Measurements from ENCODE around the gene PSTPIP2.
A peak's percentile ranks its signal among the peaks of the same experiment; 100 is the strongest.
"Not testable (repeated sequence)": the region's sequence is repeated elsewhere in the genome, so short reads cannot be mapped to it uniquely, and the experiment has no call there.

Gene PSTPIP2

DNA sequence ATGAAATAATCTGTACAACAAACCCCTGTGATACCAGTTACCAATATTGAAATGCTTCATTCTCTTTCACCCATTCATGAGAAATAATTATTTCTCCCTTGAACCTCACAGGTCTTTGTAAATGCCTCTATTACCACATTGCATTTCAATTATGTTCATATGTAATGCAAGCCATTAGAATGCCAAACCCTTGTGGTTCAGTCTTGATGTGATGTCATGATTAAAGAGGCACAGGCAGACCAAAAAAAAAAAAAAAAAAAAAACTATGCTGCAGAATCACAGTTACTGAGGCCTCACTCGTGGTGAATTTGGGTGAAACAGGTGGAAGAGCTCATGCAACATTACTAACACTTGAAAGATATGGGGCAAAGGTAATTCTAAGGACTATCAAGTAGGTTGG lies 95.5 kb downstream of the PSTPIP2 start:
- H3K27me3 ChIP-seq (replicated peaks; ENCODE audit: control insufficient read depth, insufficient read depth, low read length, poor library complexity, severe bottlenecking) = no peaks in the 10 kb centered on the region
- no peak for DNase-seq
- no peaks in the 10 kb centered on the region for H3K4me1 ChIP-seq (ENCODE audit: control insufficient read depth, insufficient read depth, low read length, poor library complexity, severe bottlenecking)
- no peak overlapping the region for H3K27ac ChIP-seq (ENCODE audit: insufficient read depth, low read length, poor library complexity, severe bottlenecking)
- H3K36me3 ChIP-seq (ENCODE audit: control insufficient read depth, insufficient read depth, low read length) = no peaks in the 10 kb centered on the region
- no peaks in the 10 kb centered on the region for H3K9me3 ChIP-seq (ENCODE audit: control insufficient read depth, low read length)
- no peak overlapping the region for H3K4me3 ChIP-seq (ENCODE audit: insufficient read depth, low read depth, low read length, poor library complexity, severe bottlenecking)

DNA sequence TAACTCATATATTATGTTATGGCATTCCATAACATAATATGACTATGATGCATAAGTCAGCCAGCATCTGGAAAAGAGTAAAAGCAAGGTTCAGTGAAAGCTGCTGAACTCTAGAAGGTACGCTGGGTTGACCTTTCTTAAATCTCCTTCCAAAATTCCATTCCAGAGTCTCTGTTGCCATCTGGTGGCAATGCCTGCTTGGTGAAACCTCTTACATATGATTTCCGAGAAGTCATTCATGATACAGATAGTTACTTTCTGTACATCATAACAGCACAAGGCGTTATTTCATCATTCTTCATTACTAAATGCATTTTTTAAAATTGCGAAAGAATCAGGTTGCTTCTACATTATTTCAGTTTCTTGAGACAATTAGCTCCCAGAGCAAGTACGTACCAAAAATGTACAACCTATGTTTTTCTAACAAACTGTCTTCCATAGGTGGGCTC lies 97.9 kb downstream of the PSTPIP2 start:
- H3K4me3 ChIP-seq (ENCODE audit: insufficient read depth, low read depth, low read length, poor library complexity, severe bottlenecking) = no peak overlapping the region
- H3K9me3 ChIP-seq (ENCODE audit: control insufficient read depth, low read length) = no peaks in the 10 kb centered on the region
- H3K27ac ChIP-seq (ENCODE audit: insufficient read depth, low read length, poor library complexity, severe bottlenecking) = no peak overlapping the region
- no peaks in the 10 kb centered on the region for H3K36me3 ChIP-seq (ENCODE audit: control insufficient read depth, insufficient read depth, low read length)
- DNase-seq = peak; percentile 33 to 52 (median 43)
- H3K27me3 ChIP-seq (replicated peaks; ENCODE audit: control insufficient read depth, insufficient read depth, low read length, poor library complexity, severe bottlenecking) = no peaks in the 10 kb centered on the region
- H3K4me1 ChIP-seq (ENCODE audit: control insufficient read depth, insufficient read depth, low read length, poor library complexity, severe bottlenecking) = no peaks in the 10 kb centered on the region

GRCh38 chr18:45967007-45967706 lies 104.9 kb downstream of the PSTPIP2 start, which contains the start of gene EPG5:
Gene EPG5 (minus strand): TSS chr18:45967329. CDS start chr18:45967239, 90 bp downstream.
- peak within 1 kb of the TSS; percentile 84 for H3K4me3 ChIP-seq (ENCODE audit: insufficient read depth, low read depth, low read length, poor library complexity, severe bottlenecking)
- DNase-seq = peak; percentile 83 to 91 (median 89)
- H3K27ac ChIP-seq (ENCODE audit: insufficient read depth, low read length, poor library complexity, severe bottlenecking) = peak within 1 kb of the TSS; percentile 83
- no peaks in the 10 kb centered on the region for H3K27me3 ChIP-seq (replicated peaks; ENCODE audit: control insufficient read depth, insufficient read depth, low read length, poor library complexity, severe bottlenecking)
- no peaks in the 10 kb centered on the region for H3K9me3 ChIP-seq (ENCODE audit: control insufficient read depth, low read length)
- no peaks in the 10 kb centered on the region for H3K36me3 ChIP-seq (ENCODE audit: control insufficient read depth, insufficient read depth, low read length)
- H3K4me1 ChIP-seq (ENCODE audit: control insufficient read depth, insufficient read depth, low read length, poor library complexity, severe bottlenecking) = peaks cover 19% of the 10 kb centered on the region

DNA sequence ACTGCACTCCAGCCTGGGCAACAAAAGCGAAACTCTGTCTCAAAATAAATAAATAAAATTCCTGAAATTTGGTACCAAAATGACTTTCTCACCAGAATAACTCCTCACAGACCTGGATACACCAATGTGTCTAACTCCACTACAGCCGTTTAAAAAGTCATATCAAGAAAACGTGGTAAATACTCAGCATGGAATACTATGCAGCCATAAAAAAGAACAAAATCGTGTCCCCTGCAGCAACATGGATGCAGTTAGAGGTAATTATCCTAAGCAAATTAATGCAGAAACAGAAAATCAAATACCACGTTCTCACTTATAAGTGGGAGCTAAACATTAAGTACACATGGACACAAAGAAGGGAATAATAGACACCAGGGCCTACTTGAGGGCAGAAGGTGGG lies 107.1 kb downstream of the PSTPIP2 start:
- H3K4me3 ChIP-seq (ENCODE audit: insufficient read depth, low read depth, low read length, poor library complexity, severe bottlenecking); H3K9me3 ChIP-seq (ENCODE audit: control insufficient read depth, low read length); H3K27me3 ChIP-seq (replicated peaks; ENCODE audit: control insufficient read depth, insufficient read depth, low read length, poor library complexity, severe bottlenecking); H3K36me3 ChIP-seq (ENCODE audit: control insufficient read depth, insufficient read depth, low read length); DNase-seq; H3K27ac ChIP-seq (ENCODE audit: insufficient read depth, low read length, poor library complexity, severe bottlenecking): not testable (repeated sequence)
- H3K4me1 ChIP-seq (ENCODE audit: control insufficient read depth, insufficient read depth, low read length, poor library complexity, severe bottlenecking) = peaks cover 38% of the 10 kb centered on the region

GRCh38 chr18:45962866-45963265 lies 109.2 kb downstream of the PSTPIP2 start:
- H3K9me3 ChIP-seq (ENCODE audit: control insufficient read depth, low read length) = no peaks in the 10 kb centered on the region
- no peaks in the 10 kb centered on the region for H3K27me3 ChIP-seq (replicated peaks; ENCODE audit: control insufficient read depth, insufficient read depth, low read length, poor library complexity, severe bottlenecking)
- H3K36me3 ChIP-seq (ENCODE audit: control insufficient read depth, insufficient read depth, low read length) = no peaks in the 10 kb centered on the region
- H3K4me1 ChIP-seq (ENCODE audit: control insufficient read depth, insufficient read depth, low read length, poor library complexity, severe bottlenecking) = peaks cover 38% of the 10 kb centered on the region
- DNase-seq = peak in 1 of 3 donors; percentile 16
- no peak overlapping the region for H3K4me3 ChIP-seq (ENCODE audit: insufficient read depth, low read depth, low read length, poor library complexity, severe bottlenecking)
- H3K27ac ChIP-seq (ENCODE audit: insufficient read depth, low read length, poor library complexity, severe bottlenecking) = peak overlapping the region; percentile 79

DNA sequence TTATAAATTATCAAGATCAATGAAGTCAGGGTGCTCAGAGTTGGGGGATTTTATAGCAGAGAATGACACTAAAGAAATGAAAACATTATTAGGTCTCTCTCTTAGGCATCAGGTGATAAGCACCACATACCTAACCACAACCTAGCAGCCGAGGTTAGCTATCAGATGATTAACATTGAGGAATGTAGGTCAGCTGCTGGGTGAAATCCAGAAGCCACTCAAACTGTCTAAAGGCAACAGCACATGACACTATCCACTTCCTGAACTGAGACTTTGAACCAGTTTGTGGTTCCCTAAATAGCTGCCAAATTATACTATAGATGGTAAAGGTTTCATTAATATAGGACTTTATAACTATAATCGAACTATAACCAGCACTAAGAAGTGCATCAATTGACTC lies 109.6 kb downstream of the PSTPIP2 start:
- no peak overlapping the region for H3K4me3 ChIP-seq (ENCODE audit: insufficient read depth, low read depth, low read length, poor library complexity, severe bottlenecking)
- peak; percentile 49 to 60 (median 55) for DNase-seq
- H3K4me1 ChIP-seq (ENCODE audit: control insufficient read depth, insufficient read depth, low read length, poor library complexity, severe bottlenecking) = peaks cover 34% of the 10 kb centered on the region
- peak overlapping the region; percentile 79 for H3K27ac ChIP-seq (ENCODE audit: insufficient read depth, low read length, poor library complexity, severe bottlenecking)
- H3K36me3 ChIP-seq (ENCODE audit: control insufficient read depth, insufficient read depth, low read length) = no peaks in the 10 kb centered on the region
- H3K27me3 ChIP-seq (replicated peaks; ENCODE audit: control insufficient read depth, insufficient read depth, low read length, poor library complexity, severe bottlenecking) = no peaks in the 10 kb centered on the region
- no peaks in the 10 kb centered on the region for H3K9me3 ChIP-seq (ENCODE audit: control insufficient read depth, low read length)

GRCh38 chr18:45959484-45959883 lies 112.6 kb downstream of the PSTPIP2 start:
- H3K27ac ChIP-seq (ENCODE audit: insufficient read depth, low read length, poor library complexity, severe bottlenecking) = not testable (repeated sequence)
- H3K4me1 ChIP-seq (ENCODE audit: control insufficient read depth, insufficient read depth, low read length, poor library complexity, severe bottlenecking) = peaks cover 31% of the 10 kb centered on the region

GRCh38 chr18:45958730-45959129 lies 113.3 kb downstream of the PSTPIP2 start:
- H3K27me3 ChIP-seq (replicated peaks; ENCODE audit: control insufficient read depth, insufficient read depth, low read length, poor library complexity, severe bottlenecking) = no peaks in the 10 kb centered on the region
- DNase-seq = no peak
- H3K4me1 ChIP-seq (ENCODE audit: control insufficient read depth, insufficient read depth, low read length, poor library complexity, severe bottlenecking) = peaks cover 31% of the 10 kb centered on the region
- H3K4me3 ChIP-seq (ENCODE audit: insufficient read depth, low read depth, low read length, poor library complexity, severe bottlenecking) = no peak overlapping the region
- H3K36me3 ChIP-seq (ENCODE audit: control insufficient read depth, insufficient read depth, low read length) = peaks cover 18% of the 10 kb centered on the region
- no peaks in the 10 kb centered on the region for H3K9me3 ChIP-seq (ENCODE audit: control insufficient read depth, low read length)
- H3K27ac ChIP-seq (ENCODE audit: insufficient read depth, low read length, poor library complexity, severe bottlenecking) = no peak overlapping the region

More at GRCh38 chr18:45959484-45959883, 112.6 kb downstream of the PSTPIP2 start:
- H3K36me3 ChIP-seq (ENCODE audit: control insufficient read depth, insufficient read depth, low read length) = peaks cover 10% of the 10 kb centered on the region
- H3K4me3 ChIP-seq (ENCODE audit: insufficient read depth, low read depth, low read length, poor library complexity, severe bottlenecking); H3K27me3 ChIP-seq (replicated peaks; ENCODE audit: control insufficient read depth, insufficient read depth, low read length, poor library complexity, severe bottlenecking); DNase-seq; H3K9me3 ChIP-seq (ENCODE audit: control insufficient read depth, low read length): not testable (repeated sequence)

GRCh38 chr18:45958027-45958426 lies 114.0 kb downstream of the PSTPIP2 start:
- H3K4me3 ChIP-seq (ENCODE audit: insufficient read depth, low read depth, low read length, poor library complexity, severe bottlenecking) = no peak overlapping the region
- peaks cover 25% of the 10 kb centered on the region for H3K4me1 ChIP-seq (ENCODE audit: control insufficient read depth, insufficient read depth, low read length, poor library complexity, severe bottlenecking)
- DNase-seq = no peak
- H3K36me3 ChIP-seq (ENCODE audit: control insufficient read depth, insufficient read depth, low read length) = peaks cover 25% of the 10 kb centered on the region
- H3K9me3 ChIP-seq (ENCODE audit: control insufficient read depth, low read length) = no peaks in the 10 kb centered on the region
- no peaks in the 10 kb centered on the region for H3K27me3 ChIP-seq (replicated peaks; ENCODE audit: control insufficient read depth, insufficient read depth, low read length, poor library complexity, severe bottlenecking)
- no peak overlapping the region for H3K27ac ChIP-seq (ENCODE audit: insufficient read depth, low read length, poor library complexity, severe bottlenecking)

DNA sequence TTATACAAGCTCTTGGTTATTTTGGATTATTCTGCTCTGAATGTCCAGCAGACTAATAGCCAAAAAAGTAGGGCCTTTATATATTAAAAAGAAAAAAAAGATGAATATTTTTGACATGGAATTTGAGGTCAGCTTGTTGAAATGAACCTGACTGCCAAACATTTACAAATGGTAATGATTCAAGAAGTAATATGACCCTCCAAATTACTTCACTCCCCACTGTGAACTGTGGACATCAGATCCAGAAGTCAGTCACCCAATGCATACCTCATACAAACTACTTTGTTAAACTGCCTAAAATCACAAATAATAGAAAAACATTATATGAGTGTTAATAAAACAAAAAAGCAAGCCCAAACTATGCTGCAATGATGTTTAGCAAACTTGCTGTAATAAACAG lies 115.0 kb downstream of the PSTPIP2 start:
- no peak for DNase-seq
- peaks cover 30% of the 10 kb centered on the region for H3K36me3 ChIP-seq (ENCODE audit: control insufficient read depth, insufficient read depth, low read length)
- H3K4me1 ChIP-seq (ENCODE audit: control insufficient read depth, insufficient read depth, low read length, poor library complexity, severe bottlenecking) = peaks cover 18% of the 10 kb centered on the region
- H3K27me3 ChIP-seq (replicated peaks; ENCODE audit: control insufficient read depth, insufficient read depth, low read length, poor library complexity, severe bottlenecking) = no peaks in the 10 kb centered on the region
- H3K27ac ChIP-seq (ENCODE audit: insufficient read depth, low read length, poor library complexity, severe bottlenecking) = no peak overlapping the region
- H3K4me3 ChIP-seq (ENCODE audit: insufficient read depth, low read depth, low read length, poor library complexity, severe bottlenecking) = no peak overlapping the region
- H3K9me3 ChIP-seq (ENCODE audit: control insufficient read depth, low read length) = no peaks in the 10 kb centered on the region

Measured in effector memory CD4-positive, alpha-beta T cell (primary cell).